ENCODE results near the gene SEMA6A. TPM values are rescaled to one million over a fixed set of nuclear protein-coding genes. Genes with fewer than 3 reads are reported as not detected.

The SEMA6A gene
- total RNA-seq, 4 donors from 2014 or later: 22.4 to 118 (median 48.7) TPM

GRCh38 chr5:116614603-116614920, 39.9 kb upstream of the SEMA6A start:
- Histone ChIP-seq H3K9me3 (no peaks in the 10 kb centered on the region), H3K4me1 (no peaks in the 10 kb centered on the region), H3K4me3 (no peak overlapping the region), H3K36me3 (no peaks in the 10 kb centered on the region), H3K27ac (no peak overlapping the region), H3K27me3 (no peaks in the 10 kb centered on the region)
- no peak for DNase-seq
- intact Hi-C loops (cut with DNase I; ENCODE audit: low total_unique reads): no loop called here
- TF ChIP-seq POLR2A (IDR thresholded peaks at IDR 0.05): no peak

GRCh38 chr5:116613445-116613844, 38.8 kb upstream of the SEMA6A start:
- intact Hi-C loops (cut with DNase I; ENCODE audit: low total_unique reads): no loop called here
- DNase-seq: no peak
- TF ChIP-seq CTCF (IDR thresholded peaks at IDR 0.05) (no peak), POLR2A (IDR thresholded peaks at IDR 0.05) (no peak)

GRCh38 chr5:116612431-116612830, 37.8 kb upstream of the SEMA6A start:
- H3K4me3 ChIP-seq: no peak overlapping the region
- H3K27me3 ChIP-seq: no peaks in the 10 kb centered on the region
- no peak for DNase-seq
- H3K9me3 ChIP-seq: no peaks in the 10 kb centered on the region
- no peak overlapping the region for H3K27ac ChIP-seq
- intact Hi-C loops (cut with DNase I; ENCODE audit: low total_unique reads): no loop called here
- H3K36me3 ChIP-seq: no peaks in the 10 kb centered on the region
- H3K4me1 ChIP-seq: no peaks in the 10 kb centered on the region
- TF ChIP-seq CTCF (IDR thresholded peaks at IDR 0.05) (no peak), POLR2A (IDR thresholded peaks at IDR 0.05) (no peak)

More at GRCh38 chr5:116613445-116613844, 38.8 kb upstream of the SEMA6A start:
- Histone ChIP-seq H3K36me3 (no peaks in the 10 kb centered on the region), H3K9me3 (no peaks in the 10 kb centered on the region), H3K27ac (no peak overlapping the region), H3K4me3 (no peak overlapping the region), H3K4me1 (no peaks in the 10 kb centered on the region), H3K27me3 (no peaks in the 10 kb centered on the region)

GRCh38 chr5:116605310-116606070, 30.9 kb upstream of the SEMA6A start:
- intact Hi-C loops (cut with DNase I; ENCODE audit: low total_unique reads): no loop called here
- Histone ChIP-seq H3K4me3 (no peak overlapping the region), H3K4me1 (no peaks in the 10 kb centered on the region), H3K27me3 (no peaks in the 10 kb centered on the region), H3K9me3 (no peaks in the 10 kb centered on the region), H3K36me3 (no peaks in the 10 kb centered on the region), H3K27ac (no peak overlapping the region)
- TF ChIP-seq CTCF (IDR thresholded peaks at IDR 0.05): no peak
- TF ChIP-seq POLR2A (IDR thresholded peaks at IDR 0.05): no peak
- DNase-seq: no peak

GRCh38 chr5:116604805-116605204, 30.2 kb upstream of the SEMA6A start:
- no peak for TF ChIP-seq CTCF (IDR thresholded peaks at IDR 0.05)
- no peak for TF ChIP-seq POLR2A (IDR thresholded peaks at IDR 0.05)
- intact Hi-C loops (cut with DNase I; ENCODE audit: low total_unique reads): no loop called here
- no peak overlapping the region for H3K27ac ChIP-seq
- no peaks in the 10 kb centered on the region for H3K9me3 ChIP-seq
- no peak for DNase-seq
- no peaks in the 10 kb centered on the region for H3K36me3 ChIP-seq
- H3K4me1 ChIP-seq: no peaks in the 10 kb centered on the region
- no peak overlapping the region for H3K4me3 ChIP-seq
- H3K27me3 ChIP-seq: no peaks in the 10 kb centered on the region
